Epithelial cell of esophagus (primary cell): ENCODE data around the gene CS.

Experiments used
- DNase-seq: peaks from one replicate; pipeline ENCODE4 v3.0.0; 2010; ENCODE audit warnings: low read depth
- H3K4me3 ChIP-seq: 2 replicates; pipeline ENCODE4 v1.5.1; 2011; ENCODE audit warnings: mild to moderate bottlenecking, low read length, control low read depth
- CTCF ChIP-seq: IDR thresholded peaks from 2 replicates; pipeline ENCODE4 v1.5.1; 2011; ENCODE audit warnings: low read depth, mild to moderate bottlenecking, low read length, control low read depth, inconsistent platforms; ENCODE audit not compliant: insufficient read depth; ENCODE audit errors: missing control alignments

The CS gene

GRCh38 chr12:56261503-56262232 is 38.5 kb downstream of the CS start:
- DNase-seq: peak; percentile 91
- no peak for TF ChIP-seq CTCF
- no peak overlapping the region for H3K4me3 ChIP-seq

- no peak for TF ChIP-seq CTCF
- H3K4me3 ChIP-seq: no peak overlapping the region
- no peak for DNase-seq
Measured at GRCh38 chr12:56260921-56261320, 39.2 kb downstream of the CS start.

- TF ChIP-seq CTCF: no peak
- H3K4me3 ChIP-seq: no peak overlapping the region
- DNase-seq: no peak
Measured at GRCh38 chr12:56260380-56260779, 39.8 kb downstream of the CS start.

- TF ChIP-seq CTCF: no peak
- no peak for DNase-seq
- H3K4me3 ChIP-seq: peak overlapping the region; percentile 56
Measured at GRCh38 chr12:56258820-56259183, 41.3 kb downstream of the CS start.

- DNase-seq: peak; percentile 76
- no peak for TF ChIP-seq CTCF
- peak within 1 kb of the TSS; percentile 76 for H3K4me3 ChIP-seq
Measured at GRCh38 chr12:56258068-56258819, 41.9 kb downstream of the CS start, which contains the start of gene ANKRD52. Gene ANKRD52 (minus strand): TSS chr12:56258384. CDS start chr12:56258269, 115 bp downstream.

- peak; percentile 52 for DNase-seq
- TF ChIP-seq CTCF: no peak
Measured at GRCh38 chr12:56257491-56258067, 42.6 kb downstream of the CS start.

More at GRCh38 chr12:56257491-56258067, 42.6 kb downstream of the CS start:
- H3K4me3 ChIP-seq: peak overlapping the region; percentile 76
